ENCODE data around the gene TUBB2A. TPM values are rescaled to one million over a fixed set of nuclear protein-coding genes. Genes with fewer than 3 reads are reported as not detected.
A peak's percentile ranks its signal among the peaks of the same experiment; 100 is the strongest.

TUBB2A gene
- total RNA-seq = 100 to 1,000 TPM in 1 of 4 donors, 10 to 100 TPM in 3; 37.5 to 100 (median 68.0) TPM

DNA sequence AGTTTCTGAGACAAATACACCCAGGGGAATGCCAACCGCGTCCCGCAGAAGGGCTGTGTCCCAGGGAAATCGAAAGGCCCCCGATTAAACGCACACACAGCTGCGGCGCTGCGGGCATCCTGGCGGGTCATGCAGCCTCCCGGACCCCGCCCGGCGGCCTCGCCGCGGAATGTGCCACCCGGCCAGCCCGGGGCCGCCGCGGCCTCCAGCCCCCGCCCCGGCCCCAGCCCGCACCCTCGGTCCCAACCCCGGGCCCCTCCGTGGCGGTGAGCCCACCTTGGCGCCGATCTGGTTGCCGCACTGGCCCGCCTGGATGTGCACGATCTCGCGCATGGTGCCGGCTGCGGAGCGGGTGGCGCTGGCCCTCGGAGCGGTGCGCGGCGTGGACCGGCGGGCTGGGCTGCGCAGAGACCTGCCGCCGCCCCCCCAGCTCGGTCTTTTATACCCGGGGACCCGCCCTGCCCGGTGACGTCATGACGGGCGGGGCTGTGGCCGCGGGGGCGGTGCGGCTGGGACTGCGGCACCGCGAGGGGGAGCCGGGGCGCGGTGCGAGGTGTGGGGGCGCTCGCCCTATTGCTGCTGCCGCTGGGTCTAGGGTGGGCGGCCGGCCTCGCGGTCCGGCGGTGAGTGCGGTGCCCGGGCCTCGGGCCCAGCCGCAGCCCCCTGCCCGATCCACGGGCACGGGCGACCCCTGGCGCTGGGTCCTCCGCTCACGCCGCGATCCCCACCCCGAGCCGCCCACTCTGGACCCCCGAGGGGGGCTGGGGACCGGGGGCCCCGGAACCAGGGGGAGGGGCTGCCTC, at the start of gene TUBB2A:
Gene TUBB2A, minus strand, starts transcription at position 414 of the 803 bp plus-strand sequence. Its CDS starts 81 bp downstream, at position 333.
- Histone ChIP-seq H3K27me3 (no peaks in the 10 kb centered on the region), H3K27ac (peak within 1 kb of the TSS; percentile 97 to 100 (median 100)), H3K9me3 (no peaks in the 10 kb centered on the region), H3K36me3 (peaks cover 0 to 23% (median 0%) of the 10 kb centered on the region in 3 donors), H3K4me3 (peak within 1 kb of the TSS; percentile 73 to 98 (median 86)), H3K4me1 (peaks cover 0 to 42% (median 0%) of the 10 kb centered on the region in 4 donors)
- WGBS, 2 donors = 0% methylated on average over 10 to 71 of the region's 95 CpGs
- peak; percentile 82 for DNase-seq (ENCODE audit: low spot score in 2 of 2)
- TF ChIP-seq EP300 (IDR thresholded peaks at IDR 0.05) (peak in 1 of 2 donors; percentile 97), POLR2A (IDR thresholded peaks at IDR 0.05) (peak; percentile 97 to 99)
- TF ChIP-seq, protein P1, sequence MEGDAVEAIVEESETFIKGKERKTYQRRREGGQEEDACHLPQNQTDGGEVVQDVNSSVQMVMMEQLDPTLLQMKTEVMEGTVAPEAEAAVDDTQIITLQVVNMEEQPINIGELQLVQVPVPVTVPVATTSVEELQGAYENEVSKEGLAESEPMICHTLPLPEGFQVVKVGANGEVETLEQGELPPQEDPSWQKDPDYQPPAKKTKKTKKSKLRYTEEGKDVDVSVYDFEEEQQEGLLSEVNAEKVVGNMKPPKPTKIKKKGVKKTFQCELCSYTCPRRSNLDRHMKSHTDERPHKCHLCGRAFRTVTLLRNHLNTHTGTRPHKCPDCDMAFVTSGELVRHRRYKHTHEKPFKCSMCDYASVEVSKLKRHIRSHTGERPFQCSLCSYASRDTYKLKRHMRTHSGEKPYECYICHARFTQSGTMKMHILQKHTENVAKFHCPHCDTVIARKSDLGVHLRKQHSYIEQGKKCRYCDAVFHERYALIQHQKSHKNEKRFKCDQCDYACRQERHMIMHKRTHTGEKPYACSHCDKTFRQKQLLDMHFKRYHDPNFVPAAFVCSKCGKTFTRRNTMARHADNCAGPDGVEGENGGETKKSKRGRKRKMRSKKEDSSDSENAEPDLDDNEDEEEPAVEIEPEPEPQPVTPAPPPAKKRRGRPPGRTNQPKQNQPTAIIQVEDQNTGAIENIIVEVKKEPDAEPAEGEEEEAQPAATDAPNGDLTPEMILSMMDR (IDR thresholded peaks at IDR 0.05) = peak; percentile 55 to 90 (median 73)

DNA sequence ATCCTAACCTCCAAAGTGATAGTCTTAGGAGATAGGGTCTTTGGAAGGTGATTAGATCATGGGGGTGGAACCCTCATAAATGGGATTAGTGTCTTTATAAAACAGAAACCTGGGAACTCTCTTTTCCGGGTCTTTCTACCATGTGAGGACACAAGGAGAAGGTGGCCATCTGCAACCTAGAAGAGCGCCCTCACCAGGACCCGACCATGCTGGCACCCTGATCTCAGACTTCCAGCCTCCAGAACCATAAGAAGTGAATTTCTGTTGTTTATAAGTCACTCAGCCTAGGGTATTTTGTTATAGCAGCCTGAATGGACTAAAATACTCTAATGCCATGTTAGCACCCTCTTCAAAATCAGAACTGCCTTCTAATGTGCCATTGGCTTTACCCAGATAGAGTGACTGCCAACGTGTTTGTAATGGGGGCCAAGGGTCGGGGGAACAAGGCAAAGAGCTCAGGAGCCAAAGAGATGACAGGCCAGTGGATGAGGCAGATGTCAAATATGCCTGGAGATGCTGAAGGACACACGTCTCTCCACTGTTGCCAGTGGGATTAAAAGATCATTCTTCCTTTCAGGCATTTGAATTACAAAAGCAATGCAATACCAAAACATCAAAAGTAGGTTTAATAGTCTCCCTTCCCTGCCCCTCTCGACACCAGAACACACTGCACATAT, 49.1 kb upstream of the TUBB2A start:
- no peaks in the 10 kb centered on the region for H3K36me3 ChIP-seq
- H3K27ac ChIP-seq = no peak overlapping the region
- WGBS, 2 donors = 90 to 92% methylated on average over 7 of the region's 7 CpGs
- peaks cover 0 to 5% (median 0%) of the 10 kb centered on the region in 4 donors for H3K9me3 ChIP-seq
- TF ChIP-seq EP300 (IDR thresholded peaks at IDR 0.05) = no peak
- H3K27me3 ChIP-seq = no peaks in the 10 kb centered on the region
- no peak overlapping the region for H3K4me3 ChIP-seq
- DNase-seq (ENCODE audit: low spot score in 2 of 2) = no peak
- peaks cover 0 to 33% (median 14%) of the 10 kb centered on the region in 4 donors for H3K4me1 ChIP-seq

DNA sequence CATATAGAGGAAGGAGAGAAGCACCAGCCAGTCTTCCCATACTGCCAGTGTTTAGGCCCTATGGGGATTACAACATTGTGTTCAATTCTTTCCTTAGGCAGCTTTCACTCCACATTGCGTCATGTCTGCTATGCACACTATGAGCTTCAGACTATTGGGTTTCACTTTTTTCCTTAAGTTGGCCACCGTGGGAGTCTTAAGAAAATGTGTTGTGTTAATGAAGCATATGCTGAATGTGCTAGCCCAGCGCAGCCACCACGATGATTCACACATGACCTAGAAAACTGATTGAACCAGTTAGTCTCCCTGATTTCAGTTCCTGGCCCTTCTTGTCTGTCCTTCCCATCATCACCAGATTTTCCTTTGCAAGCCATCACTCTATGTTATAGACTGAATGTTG, 48.6 kb upstream of the TUBB2A start:
- TF ChIP-seq POLR2A (IDR thresholded peaks at IDR 0.05) (no peak), EP300 (IDR thresholded peaks at IDR 0.05) (no peak)
- TF ChIP-seq, protein P1 (IDR thresholded peaks at IDR 0.05) = no peak
- H3K27me3 ChIP-seq = no peaks in the 10 kb centered on the region
- no peak overlapping the region for H3K27ac ChIP-seq
- H3K9me3 ChIP-seq = peaks cover 0 to 5% (median 0%) of the 10 kb centered on the region in 4 donors
- H3K36me3 ChIP-seq = no peaks in the 10 kb centered on the region
- H3K4me3 ChIP-seq = no peak overlapping the region
- H3K4me1 ChIP-seq = peaks cover 0 to 29% (median 14%) of the 10 kb centered on the region in 4 donors
- no peak for DNase-seq (ENCODE audit: low spot score in 2 of 2)
- 82 to 93% methylated on average over 4 of the region's 4 CpGs for WGBS, 2 donors

DNA sequence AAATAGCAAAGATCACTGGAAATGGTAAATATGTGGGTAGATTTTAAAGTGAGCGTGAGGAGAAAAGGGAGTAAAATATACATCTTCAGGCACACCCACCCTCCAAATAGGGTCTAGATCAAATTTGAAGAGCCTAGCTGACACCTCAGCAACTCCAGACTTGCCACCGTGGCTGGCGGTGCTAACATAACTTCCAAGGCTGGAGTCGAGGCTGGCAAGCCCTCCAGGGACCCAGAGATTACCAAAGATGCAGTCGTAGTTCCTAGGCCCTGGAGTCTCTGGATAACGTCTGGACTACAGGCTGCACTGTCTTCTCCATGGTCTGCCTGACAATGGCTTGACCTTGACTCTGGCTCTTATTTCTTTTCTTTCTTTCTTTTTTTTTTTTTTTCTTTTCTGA, 47.6 kb upstream of the TUBB2A start:
- H3K4me1 ChIP-seq = peaks cover 0 to 21% (median 10%) of the 10 kb centered on the region in 4 donors
- no peaks in the 10 kb centered on the region for H3K36me3 ChIP-seq
- H3K27me3 ChIP-seq = no peaks in the 10 kb centered on the region
- peaks cover 0 to 5% (median 0%) of the 10 kb centered on the region in 4 donors for H3K9me3 ChIP-seq
- 88 to 89% methylated on average over 6 of the region's 6 CpGs for WGBS, 2 donors
- H3K4me3 ChIP-seq = no peak overlapping the region
- TF ChIP-seq, protein P1 (IDR thresholded peaks at IDR 0.05) = no peak
- TF ChIP-seq POLR2A (IDR thresholded peaks at IDR 0.05) = no peak
- no peak for DNase-seq (ENCODE audit: low spot score in 2 of 2)
- no peak overlapping the region for H3K27ac ChIP-seq

DNA sequence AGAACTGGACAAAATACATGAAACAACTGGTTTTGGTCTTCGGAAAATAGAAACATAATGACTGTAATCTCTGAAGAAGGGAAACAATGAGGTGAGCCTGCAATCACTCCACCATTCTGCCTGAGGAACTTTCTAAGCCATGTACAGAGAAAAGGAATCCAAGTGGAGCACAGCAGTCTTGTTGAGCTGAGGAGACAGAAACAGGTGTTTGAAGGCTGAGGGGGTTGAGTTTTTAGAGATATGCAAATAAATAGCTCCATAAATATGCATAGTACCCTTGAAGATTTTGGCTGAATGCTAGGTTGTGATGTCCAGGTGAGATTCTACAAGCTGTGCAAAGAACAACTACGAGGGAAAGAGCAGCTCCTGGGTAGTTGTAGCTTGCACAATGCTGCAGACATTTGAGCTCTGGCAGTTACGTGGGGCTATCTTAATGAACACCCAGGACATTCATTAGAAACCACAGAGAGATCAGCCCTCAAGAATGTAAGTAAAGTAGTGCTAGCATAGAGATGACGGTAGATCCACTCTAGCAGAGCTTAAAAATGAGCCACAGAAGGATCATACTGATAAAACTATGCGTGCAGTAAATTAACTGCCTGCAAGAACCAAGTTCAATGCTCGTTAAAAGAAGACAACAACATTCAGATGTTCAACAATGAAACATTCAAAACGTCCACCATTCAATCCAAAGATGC, 45.8 kb upstream of the TUBB2A start:
- H3K27ac ChIP-seq = no peak overlapping the region
- no peak for DNase-seq (ENCODE audit: low spot score in 2 of 2)
- no peak for TF ChIP-seq EP300 (IDR thresholded peaks at IDR 0.05)
- no peak for TF ChIP-seq POLR2A (IDR thresholded peaks at IDR 0.05)
- TF ChIP-seq, protein P1 (IDR thresholded peaks at IDR 0.05) = no peak

More for the DNA sequence above, 45.8 kb upstream of the TUBB2A start:
- no peak overlapping the region for H3K4me3 ChIP-seq
- H3K27me3 ChIP-seq = no peaks in the 10 kb centered on the region
- H3K36me3 ChIP-seq = no peaks in the 10 kb centered on the region
- peaks cover 0 to 3% (median 0%) of the 10 kb centered on the region in 4 donors for H3K4me1 ChIP-seq
- WGBS, 2 donors = 70 to 79% methylated on average over 7 of the region's 7 CpGs
- H3K9me3 ChIP-seq = peaks cover 0 to 9% (median 0%) of the 10 kb centered on the region in 4 donors

Data from tibial nerve (tissue), 4 donors.